Hypothalamus (tissue), 51 donors: Measurements from ENCODE around the gene MACC1.

Experiments used
- DNase-seq, 51 donors: peaks; one replicate each; lab custom pipeline; 2025; lab: John Stamatoyannopoulos, UW

Gene MACC1

GRCh38 chr7:20095862-20096261 is 121.3 kb downstream of the MACC1 start:
- DNase-seq: no peak

GRCh38 chr7:20095436-20095835 is 121.7 kb downstream of the MACC1 start:
- no peak for DNase-seq

- no peak for DNase-seq
These were observed 127.8 kb downstream of the MACC1 start for GRCh38 chr7:20089431-20089830.

- DNase-seq: no peak
These were observed 132.1 kb downstream of the MACC1 start for GRCh38 chr7:20085086-20085485.
